NCI-H128 (cell line): ENCODE measurements around the gene ASTN2.

Experiments
- DNase-seq: peaks from one replicate; lab custom pipeline; 2025; ENCODE audit not compliant: unreplicated experiment; lab: John Stamatoyannopoulos, UW

ASTN2 gene

DNA sequence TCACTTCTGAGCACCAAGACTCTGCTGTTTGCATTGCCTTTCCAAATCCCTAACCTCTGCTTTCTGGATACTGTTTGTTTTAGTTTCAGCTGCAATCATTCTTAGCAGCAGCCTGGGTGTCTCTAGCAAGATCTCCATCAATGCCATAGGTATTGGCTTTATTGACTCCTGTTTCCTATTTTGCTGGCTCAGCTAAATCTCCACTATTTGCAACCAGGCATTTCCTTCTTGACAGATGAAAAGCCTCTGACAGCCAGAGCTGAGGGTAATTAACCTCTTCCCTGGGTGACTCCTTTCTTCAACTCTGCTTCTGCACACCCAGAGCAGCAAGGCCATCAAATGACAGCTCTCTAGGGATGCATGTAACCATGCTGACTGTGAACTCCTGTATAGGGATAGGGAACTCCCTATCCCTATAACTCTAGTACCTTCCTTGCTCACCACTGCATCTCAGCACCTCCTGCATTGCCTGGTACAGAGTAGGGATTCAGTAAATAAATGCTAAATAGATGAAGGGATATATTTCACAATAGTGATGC lies 434.2 kb downstream of the ASTN2 start:
- DNase-seq = no peak

- no peak for DNase-seq
Measured at GRCh38 chr9:116979456-116979855, 435.4 kb downstream of the ASTN2 start.

DNA sequence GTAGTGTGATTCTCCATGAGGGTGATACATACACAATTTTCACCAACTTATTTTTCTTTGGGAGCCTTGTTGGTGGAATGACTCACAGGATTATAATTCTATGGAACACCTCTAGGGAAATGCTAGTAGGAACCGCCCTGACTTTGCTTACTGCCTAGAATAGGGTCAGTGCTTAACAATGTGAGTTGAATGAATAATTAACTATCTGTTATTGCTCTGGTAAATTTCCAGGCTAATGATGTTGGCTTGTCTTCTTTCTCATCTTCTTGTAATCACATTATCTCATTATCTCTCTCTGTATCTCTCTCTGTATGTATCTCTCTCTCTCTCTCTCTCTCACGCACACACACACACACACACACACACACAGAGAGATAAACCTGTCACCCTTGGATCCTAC lies 436.7 kb downstream of the ASTN2 start:
- DNase-seq = no peak

DNA sequence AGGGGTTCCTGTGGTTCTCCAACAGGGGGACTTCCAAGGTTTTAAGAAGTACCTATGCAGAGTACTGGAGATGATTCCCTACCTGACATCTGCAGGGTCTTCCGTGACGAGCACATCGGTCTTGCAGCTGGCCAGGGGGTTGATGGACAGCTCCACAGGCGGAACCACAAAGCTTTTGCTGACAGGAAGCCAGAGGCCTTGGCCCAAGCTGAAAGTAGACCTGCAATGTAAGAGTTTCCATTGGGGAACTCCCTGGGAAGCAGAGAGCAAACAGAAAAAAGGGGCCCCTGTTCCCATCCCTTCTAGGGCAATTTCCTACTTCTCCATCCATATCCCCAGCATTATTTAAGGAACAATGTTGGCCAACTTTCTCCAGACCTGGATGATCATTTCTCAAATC lies 439.7 kb downstream of the ASTN2 start:
- no peak for DNase-seq

DNA sequence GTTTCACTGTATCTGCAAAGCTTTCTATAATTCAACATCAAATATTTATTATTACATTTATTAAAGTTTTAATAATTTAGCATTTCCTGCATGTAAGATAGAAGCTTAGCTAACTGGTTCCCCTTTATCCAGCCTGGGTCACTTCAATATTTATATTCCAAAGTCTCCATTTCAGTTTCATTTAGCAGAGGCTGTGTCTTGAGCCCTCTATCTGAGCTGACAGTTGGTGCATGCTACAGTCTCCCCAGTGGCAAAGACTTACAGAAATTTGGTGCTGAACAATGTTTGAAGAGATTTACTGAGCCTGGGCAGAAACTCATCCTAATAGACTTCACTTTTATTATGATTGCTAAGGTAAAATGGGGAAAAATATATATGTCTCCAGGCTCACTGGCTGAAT lies 448.7 kb downstream of the ASTN2 start:
- no peak for DNase-seq

GRCh38 chr9:116964258-116964657 lies 450.6 kb downstream of the ASTN2 start:
- no peak for DNase-seq

DNA sequence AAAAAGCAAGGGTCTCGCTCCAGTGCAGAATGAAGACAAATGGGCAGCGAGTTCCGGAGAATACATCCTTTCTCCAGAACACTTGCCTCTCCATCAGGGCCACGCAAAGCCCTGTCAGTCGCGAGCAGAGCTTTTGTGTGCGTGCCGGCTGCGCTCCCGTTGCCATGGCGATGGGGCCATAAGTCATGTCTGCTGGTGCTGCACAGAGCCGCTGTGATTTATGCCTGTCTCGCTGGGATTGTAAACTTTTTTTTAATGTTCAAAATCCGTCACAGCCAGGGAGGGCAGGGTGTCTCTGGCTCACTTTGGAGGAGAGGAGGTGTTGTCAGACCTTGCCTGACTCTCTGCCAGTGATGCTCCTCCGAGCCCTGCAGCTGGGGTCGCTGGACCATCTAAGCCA lies 455.0 kb downstream of the ASTN2 start:
- DNase-seq = peak; percentile 2

DNA sequence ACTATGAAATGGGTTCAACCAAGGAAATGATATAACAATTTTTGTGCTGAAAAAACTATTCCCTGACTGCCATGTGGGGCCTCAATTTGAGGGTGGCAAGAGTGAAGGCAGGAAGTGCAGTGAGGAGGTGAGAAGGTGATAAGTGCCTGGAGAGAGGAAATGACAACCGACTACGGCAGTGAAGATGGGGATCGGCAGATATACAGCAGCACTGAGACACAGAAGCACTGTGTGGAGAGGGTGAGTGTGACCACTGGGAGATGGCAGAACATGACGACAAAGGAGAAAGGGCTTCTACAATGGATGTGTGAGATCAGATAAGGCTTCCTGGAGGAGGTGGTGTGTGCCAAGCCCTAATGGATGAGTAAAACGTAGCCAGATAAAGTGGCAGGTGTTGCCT lies 456.0 kb downstream of the ASTN2 start:
- no peak for DNase-seq

DNA sequence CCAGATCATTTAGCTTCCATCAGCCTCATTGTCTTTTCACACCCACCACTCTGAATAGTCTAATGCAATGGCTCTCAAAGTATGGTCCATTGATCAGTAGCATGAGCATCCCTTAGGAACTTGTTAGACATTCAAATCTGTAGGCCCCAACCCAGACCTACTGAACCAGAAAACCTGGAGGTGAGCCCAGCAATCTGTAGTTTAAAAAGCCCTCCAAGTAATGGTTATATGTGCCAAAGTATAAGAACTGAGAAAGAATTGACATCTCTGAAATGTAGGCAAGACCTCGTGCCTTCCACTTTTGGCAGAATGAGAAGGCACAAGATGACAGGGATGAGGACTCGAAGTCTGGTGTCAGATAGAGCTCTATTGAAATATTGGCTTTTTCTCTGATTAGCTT lies 460.1 kb downstream of the ASTN2 start:
- no peak for DNase-seq

DNA sequence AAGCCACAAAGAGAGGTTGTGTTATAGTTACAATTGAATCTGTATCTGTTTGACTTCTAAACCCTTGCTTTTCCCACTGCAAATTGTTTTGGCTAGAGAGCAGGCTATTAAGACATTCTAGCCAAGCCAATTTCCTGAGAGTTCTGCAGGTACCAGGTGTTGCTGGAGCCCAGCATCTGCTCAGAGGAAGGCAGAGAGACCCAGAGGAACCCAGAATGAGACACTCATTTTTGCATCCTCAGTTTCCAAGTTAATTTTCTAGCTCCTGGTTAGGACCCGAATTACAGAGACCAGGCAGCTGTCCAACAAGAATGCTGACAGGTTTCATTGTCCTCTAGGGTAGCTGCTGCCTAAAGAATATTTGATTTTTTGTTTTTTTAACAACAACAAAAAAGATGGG lies 461.6 kb downstream of the ASTN2 start:
- DNase-seq = no peak

- DNase-seq = no peak
Measured at GRCh38 chr9:116952436-116952810, 462.4 kb downstream of the ASTN2 start.

DNA sequence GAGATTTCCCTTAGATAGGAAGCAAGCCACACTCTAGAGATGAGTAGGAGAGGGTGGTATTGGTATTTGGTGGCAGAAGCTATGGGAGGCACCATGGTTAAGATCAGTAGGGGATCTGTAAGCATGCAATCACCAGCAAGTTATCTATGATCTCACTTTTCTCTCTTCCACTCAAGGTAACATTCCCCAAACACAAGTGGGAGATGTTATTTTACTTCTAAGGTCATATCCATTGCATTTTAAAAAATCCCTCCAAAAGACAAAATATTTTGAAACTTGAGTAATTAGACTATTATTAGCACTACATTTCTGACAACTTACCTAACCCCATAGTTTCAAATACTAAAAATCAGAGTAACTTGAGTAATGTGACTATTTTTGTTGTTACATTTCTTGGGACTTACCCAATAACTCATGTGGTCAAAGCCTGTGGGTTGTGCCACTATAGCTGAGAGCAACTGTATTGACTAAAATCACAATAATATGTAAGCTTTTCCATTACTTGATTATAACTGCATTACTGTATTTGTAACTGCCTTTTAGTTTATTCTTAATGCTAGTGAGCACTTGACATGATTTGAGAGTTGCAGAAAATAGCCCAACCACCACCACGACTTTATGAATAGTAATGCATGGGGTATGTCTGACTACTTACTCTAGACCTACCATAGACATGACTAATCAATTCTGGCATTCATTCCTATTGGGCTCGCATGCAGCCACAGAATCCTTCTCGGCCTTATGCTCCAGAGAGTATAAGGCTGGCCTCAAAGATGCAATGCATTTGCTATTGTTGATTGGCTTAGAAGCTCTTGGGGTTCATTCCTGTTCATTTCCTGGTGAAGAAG lies 463.0 kb downstream of the ASTN2 start:
- no peak for DNase-seq

- DNase-seq = no peak
Measured at GRCh38 chr9:116945817-116946216, 469.0 kb downstream of the ASTN2 start.

GRCh38 chr9:116944714-116945534 lies 469.9 kb downstream of the ASTN2 start:
- DNase-seq = no peak

- no peak for DNase-seq
Measured at GRCh38 chr9:116943970-116944369, 470.9 kb downstream of the ASTN2 start.

GRCh38 chr9:116942593-116943061 lies 472.2 kb downstream of the ASTN2 start:
- DNase-seq = no peak

DNA sequence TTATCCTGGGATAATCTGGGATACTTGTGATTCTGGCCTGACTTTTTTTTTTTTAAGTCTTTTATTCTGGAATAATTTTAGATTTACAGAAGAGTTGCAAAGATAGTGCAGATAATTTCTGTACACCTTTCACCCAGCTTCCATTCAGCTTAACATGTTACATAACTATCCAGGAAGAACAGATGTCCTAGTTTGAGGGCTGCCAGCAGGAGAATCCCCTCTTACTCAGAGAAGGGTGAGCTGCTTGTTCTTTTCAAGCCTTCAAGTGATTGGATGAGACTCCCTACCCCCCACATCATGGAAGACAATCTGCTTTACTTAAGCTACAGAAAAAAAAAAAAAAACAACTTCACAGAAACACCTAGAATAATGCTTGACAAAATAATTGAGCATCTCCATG lies 473.6 kb downstream of the ASTN2 start:
- DNase-seq = no peak

GRCh38 chr9:116940614-116941215 lies 474.1 kb downstream of the ASTN2 start:
- DNase-seq = no peak

DNA sequence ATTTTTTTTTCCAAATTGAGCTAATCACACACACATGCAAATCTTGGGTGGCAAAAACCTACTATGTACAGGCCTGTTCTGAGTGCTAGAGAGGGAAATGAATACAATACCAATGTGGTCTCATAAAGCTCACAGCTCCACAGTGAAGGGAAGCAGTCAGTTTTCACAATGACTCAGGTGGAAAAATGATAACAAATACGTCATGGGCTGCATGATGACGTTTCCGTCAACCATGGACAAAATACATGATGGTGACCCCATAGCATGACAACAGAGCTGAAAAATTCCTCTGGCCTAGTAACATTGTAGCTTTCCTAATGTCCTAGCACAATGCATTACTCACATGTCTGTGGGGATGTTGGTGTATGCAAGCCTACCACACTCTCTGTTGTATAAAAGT lies 475.2 kb downstream of the ASTN2 start:
- no peak for DNase-seq

GRCh38 chr9:116939161-116939560 lies 475.7 kb downstream of the ASTN2 start:
- no peak for DNase-seq

- no peak for DNase-seq
Measured at GRCh38 chr9:116937361-116937760, 477.5 kb downstream of the ASTN2 start.
